ENCODE data around the gene ALKBH6.

- TF ChIP-seq CTCF (IDR thresholded peaks at IDR 0.05) (no peak), POLR2A (IDR thresholded peaks at IDR 0.05) (no peak)
Observed at GRCh38 chr19:36054733-36055686, 41.0 kb upstream of the ALKBH6 start, which contains the start of gene WDR62.

All from lower leg skin (tissue), 3 donors.